ENCODE results near the gene LCLAT1.
"Not testable (repeated sequence)": the region's sequence is repeated elsewhere in the genome, so short reads cannot be mapped to it uniquely, and the experiment has no call there.

Gene LCLAT1

DNA sequence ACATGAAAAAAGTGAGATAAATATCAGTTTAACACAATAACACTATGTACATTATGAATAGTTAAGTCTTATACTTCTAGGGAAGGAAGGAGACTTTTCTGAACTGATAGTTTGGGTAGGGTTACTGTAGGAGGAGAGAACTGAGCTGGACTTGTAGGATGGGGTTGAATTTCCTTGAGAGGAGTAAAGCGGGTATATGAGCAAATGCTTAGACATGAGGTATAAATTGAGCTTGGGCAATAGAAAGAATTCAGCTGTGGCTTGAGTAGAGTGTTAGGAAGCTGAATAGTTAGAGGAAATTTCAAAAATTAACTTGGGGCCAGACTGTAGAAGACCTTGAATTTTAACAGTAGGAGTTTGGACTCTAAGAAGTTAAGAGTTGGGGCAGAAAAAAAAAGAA lies 45.1 kb downstream of the LCLAT1 start:
- no peak for DNase-seq

DNA sequence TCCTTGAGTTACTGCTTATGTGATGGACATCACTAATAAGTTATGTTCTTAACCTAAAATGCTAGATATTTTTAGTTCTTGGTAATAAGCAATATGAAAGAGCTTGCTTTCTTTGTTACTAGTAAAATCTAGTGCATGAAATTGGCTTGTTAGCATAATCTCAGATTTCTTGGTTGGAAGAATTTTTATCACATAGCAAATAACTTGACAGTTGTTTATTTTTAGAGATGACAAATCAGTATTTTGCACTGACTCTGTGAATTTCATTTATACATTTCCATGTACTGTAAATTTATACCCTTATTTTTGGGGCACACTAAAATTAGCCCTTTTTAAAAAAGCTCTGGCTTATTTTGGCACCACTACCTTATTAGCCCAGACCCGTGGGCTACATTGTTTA lies 45.6 kb downstream of the LCLAT1 start:
- no peak for DNase-seq

DNA sequence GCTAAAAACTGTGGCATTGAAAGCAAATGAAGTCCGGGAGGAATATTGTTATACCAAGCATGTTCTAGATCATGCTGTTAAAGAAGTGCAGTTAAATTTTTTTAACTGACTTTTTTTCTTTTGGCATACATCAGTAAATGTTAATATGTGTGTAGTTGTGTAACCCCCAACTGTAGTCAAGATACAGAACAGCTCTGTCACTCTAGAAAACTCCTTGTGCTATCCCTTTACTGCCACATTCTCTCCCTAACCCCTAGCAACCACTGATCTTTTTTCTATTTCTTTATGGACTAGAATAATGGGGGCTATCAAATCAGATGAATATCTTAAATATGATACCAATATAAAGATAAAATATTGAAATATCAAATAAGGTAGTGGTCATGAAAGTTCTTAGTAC lies 46.4 kb downstream of the LCLAT1 start:
- no peak for DNase-seq

DNA sequence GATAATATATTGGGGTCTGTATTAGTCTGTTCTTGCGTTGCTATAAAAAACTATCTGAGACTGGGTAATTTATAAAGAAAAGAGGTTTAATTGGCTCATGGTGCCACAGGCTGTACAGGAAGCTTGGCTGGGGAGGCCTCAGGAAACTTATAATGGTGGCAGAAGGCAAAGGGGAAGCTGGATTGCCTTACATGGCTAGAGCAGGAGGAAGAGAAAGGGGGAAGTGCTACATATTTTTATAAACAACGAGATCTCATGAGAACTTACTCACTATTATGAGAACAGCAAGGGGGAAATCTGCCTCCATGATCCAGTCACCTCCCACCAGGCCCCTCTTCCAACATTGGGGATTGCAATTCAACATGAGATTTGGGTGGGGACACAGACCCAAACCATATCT lies 48.9 kb downstream of the LCLAT1 start:
- not testable (repeated sequence) for DNase-seq

DNA sequence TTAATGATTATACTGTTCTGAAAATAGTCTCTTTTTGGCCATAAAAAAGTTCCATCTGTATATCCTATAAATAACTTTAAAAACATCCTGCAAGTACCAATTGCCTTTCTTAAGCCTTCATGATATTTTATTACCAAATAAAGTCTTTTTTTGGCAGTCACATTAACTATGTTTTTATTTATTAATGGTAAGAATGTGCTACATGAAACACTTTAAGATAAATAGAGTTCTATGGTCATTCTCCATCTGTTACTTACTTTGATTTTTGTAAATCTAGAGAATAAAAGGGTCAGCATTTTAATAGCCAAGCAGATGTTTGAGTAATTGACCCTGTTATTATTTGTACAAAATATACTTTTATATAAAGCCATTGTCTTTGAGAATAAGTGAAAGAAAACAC lies 52.6 kb downstream of the LCLAT1 start:
- DNase-seq, result no peak

DNA sequence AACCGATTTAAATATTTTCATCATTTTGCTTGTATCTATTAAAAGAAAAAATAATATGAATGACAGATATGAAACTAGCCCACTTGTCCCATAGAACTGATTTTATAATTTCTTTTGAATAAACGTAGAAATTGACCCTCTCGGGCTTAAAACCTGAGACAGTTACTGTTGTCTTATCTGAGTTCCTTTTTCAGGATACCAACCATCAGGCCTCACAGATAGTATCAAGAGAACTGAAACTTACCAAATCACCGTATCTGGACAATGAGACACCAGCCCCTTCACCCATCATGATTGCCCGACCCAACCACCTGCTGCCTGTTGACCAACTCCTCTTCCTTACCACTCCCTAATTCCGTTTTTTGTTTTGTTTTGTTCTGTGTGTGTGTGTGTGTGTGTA lies 53.7 kb downstream of the LCLAT1 start:
- no peak for DNase-seq

DNA sequence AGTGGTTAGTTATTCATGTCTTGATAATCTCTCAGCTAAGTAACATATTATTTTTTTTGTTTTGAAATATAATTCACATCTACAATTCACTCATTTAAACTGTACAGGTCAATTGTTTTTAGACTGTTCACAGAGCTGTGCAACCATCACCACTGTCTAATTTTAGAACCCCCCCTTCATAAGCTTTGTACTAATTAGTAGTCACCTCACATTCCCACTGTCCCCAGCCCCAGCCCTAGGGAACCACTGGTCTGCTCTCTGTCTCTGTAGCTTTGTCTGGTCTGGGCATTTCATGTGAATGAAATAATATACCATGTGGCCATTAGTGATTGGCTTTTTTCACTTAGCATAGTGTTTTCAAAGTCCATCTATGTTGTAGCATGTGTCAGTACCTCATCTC lies 55.3 kb downstream of the LCLAT1 start:
- no peak for DNase-seq

DNA sequence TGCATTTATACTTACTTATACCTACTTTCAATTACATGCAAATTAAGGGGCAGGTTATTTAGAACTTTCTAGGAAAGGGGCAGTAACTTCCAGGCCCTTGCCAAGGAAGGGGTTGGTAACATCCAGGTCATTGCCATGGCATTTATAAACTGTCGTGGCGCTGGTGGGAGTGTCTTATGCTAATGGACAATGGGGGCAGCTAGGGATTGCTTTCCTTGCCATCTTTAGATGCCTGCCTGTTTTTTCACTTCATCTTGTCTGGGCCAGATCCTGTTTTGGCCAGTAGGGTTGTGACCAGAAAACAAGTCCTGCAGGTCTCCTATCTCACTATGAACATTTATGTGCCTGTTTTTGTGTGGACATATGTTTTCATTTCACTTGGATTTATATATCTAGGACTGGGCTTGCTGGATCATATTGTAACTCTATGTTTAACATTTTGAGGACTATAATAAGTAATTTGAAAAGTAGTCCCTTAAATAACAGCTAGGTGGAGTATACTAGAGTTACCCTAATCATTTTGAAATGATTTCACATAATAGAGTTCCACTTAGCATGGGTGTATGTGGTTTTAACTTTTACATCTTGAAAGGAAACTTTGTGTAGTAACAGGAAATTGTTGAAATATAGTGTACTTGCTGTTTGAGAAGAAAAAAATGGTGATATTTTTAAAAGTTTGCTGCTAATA lies 56.1 kb downstream of the LCLAT1 start:
- no peak for DNase-seq

DNA sequence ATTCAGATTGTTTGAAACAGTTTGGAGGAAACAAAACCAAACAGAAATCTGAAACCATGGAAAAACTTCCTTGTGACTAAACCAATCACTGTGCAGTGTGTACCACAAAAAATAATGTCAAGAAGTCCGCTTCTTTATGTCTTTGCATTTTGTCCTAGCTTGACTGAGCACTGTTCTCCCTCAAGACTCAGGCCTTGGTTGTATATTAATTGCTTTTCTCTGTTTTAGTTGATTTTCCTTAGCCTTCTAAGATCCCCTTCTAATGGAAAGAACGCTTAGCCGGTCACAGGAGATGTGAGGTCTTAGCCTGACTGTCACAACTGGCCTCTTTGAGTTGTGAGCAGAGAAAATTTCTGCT lies 56.6 kb downstream of the LCLAT1 start:
- no peak for DNase-seq

DNA sequence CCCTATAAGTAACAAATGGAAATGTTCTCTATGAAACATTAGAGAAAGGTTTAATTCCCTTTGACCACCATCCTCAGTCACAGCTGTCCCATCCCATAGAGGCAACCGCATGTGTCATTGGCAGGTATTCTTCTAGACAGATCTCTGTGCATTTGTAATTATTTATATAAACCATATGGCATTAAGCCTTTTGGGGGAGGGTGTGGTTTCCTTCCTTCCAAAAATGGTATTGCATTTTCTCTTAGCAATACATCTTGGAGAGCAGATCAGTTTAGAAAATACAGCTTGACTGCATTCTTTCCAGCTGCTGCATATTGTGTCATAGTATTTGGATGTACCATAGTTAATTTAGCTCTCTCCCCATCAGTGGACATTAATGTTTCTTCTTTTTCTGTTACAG lies 57.7 kb downstream of the LCLAT1 start:
- no peak for DNase-seq

DNA sequence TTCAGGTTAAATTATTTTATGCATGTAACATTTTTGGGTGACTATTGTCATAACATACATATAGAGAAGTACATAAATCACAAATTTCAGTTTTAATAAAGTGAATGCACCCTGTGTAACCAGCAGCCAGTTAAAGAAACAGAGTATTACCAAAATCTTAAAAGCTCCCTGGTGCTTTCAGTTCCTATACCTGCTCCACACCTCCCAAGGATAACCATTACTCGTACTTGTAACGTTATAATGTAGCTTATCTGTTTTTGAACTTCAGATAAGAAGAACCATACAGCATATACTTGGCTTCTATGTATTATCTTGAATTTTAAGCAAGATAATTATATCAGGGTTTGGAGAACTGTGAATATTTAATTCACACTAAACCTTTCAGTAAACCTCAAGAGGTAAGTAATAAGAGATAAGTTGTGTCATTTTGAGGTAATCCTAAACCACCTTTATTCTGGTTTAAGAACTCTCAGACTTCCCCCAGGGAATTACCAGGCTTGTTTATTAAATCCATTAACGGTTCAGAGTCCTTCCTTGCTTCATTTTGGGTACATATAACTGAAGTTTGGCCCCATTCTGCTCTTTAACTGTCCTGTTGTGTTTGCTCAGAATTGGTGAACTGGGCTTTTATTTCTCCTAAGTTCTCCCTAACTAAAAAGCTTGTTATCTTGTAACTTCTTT lies 58.6 kb downstream of the LCLAT1 start:
- no peak for DNase-seq

DNA sequence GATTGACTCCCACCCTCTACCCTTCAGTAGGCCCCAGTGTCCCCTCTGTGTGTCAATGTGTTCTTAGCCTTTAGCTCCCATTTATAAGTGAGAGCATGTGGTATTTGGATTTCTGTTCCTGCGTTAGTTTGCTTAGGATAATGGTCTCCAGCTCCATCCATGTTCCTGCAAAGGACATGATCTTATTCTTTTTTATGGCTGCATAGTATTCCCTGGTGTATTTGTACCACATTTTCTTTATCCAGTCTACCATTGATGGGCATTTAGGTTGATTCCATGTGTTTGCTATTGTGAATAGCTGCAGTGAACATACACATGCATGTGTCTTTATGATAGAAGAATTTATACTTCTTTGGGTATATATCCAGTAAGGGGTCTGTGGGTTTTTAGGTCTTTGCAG lies 60.4 kb downstream of the LCLAT1 start:
- DNase-seq, result not testable (repeated sequence)

DNA sequence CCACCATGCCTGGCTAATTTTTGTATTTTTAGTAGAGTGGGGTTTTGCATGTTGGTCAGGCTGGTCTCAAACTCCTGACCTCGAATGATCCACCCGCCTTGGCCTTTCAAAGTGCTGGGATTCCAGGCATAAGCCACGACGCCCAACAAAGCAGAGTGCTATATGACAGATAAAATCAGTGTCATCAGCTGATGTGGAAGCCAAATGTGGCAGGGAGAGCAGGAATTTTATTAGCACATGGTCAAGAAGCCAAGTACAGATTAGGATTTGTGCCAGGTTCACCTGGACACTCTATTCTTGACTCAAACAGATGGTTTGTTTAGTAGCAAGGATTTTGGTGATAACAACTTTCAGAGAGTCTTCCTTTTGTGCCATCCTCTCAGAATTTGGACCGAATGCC lies 62.7 kb downstream of the LCLAT1 start:
- no peak for DNase-seq

DNA sequence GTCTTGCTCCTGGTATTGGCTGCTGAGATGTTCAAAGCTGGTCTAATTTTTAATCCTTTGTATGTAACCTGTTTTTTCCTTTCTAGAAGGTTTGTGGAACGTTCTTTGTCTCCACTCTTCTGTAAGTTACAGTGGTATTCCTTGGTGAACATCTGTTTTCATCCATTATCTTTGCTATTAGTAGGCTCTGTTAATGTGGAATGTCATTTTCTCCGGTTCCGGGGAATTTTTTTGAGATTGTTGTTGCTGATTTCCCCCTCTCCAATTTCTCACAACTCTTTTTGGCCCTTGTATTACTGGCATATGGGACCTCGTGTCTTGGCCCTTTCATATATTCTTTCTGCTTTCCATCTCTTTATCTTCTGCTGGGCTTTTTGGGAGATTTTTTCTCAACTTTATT lies 63.4 kb downstream of the LCLAT1 start:
- no peak for DNase-seq

DNA sequence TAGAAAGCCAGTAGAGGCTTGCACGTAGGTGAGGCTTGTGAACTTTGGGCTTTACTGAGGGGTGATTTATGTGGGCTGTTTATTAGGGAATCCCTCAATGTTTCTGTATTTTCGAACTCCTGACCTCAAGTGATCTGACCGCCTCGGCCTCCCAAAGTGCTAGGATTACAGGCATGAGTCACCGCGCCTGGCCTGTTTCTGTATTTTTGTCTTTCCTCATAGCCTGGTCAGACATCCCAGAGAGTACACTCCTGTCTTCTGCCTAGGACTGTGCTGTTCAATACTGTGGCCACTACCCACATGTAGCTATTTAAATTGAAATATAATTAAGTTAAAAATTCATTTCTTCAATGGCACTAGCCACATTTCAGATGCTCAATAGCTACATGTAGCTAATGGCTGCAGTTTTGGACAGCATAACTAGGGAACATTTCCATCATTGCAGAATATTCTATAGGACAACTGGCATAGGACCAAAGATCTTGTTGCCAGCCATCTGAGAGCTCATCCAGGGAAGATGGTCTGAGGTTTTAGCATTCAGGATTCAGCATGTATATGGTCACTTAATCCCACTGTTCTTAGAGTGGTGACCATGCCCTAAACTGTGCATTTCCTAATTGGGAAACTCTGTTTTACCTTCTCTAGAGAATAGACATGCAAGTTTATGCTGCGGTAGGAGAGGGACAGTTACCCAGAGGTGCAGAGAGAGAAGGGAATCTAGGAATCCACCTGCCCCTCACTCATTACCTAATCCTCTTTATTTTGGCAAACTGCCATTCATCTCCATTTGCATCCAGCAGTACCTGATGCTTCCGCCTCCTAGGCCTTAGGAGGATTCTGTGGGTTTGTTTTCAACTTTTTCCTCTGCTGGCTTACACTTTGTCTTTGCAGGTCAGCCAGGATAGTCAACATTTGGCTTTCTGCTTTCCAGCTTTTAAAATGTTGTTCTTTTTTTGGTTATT lies 64.4 kb downstream of the LCLAT1 start:
- no peak for DNase-seq

DNA sequence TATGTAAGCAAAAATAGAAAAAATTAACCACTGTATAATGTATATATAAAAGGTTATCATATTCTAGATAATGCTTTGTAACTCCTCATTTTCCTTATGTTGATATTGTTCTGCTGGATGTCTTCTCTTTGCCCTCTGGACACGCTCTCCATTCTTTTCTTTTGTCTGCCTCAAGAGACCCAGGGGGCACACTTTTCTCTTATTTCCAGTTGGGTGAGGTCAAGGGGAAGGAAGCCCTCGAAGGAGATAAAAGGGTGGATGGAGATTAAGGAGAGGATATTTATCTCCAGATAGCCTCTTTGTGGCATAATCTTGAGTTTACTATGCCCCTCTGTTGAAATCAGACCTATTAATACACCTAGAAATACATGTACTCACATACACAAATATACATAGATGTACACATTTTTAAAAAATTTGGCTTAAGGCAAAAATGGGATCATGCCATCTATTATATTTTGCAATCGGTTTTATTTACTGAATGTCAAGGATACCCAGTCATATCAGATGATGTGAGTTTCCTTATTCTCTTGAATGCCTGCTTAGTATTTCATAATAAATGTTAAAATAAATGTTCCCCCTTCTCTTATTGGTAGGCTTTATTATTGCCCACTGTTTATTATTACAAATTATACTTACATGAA lies 65.3 kb downstream of the LCLAT1 start:
- DNase-seq, result no peak

DNA sequence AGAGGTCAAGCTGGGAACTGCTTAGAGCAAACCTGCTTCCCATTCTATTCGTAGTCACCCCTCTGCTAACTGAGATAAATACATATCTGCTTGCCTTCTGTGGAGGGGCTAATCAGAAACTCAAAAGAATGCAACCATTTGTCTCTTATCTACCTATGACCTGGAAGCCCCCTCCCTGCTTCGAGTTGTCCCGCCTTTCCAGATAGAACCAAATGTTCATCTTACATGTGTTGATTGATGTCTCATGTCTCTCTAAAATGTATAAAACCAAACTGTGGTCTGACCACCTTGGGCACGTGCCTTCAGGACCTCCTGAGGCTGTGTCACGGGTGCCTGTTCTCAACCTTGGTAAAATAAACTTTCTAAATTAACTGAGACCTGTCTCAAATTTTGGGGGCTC lies 66.6 kb downstream of the LCLAT1 start:
- not testable (repeated sequence) for DNase-seq

DNA sequence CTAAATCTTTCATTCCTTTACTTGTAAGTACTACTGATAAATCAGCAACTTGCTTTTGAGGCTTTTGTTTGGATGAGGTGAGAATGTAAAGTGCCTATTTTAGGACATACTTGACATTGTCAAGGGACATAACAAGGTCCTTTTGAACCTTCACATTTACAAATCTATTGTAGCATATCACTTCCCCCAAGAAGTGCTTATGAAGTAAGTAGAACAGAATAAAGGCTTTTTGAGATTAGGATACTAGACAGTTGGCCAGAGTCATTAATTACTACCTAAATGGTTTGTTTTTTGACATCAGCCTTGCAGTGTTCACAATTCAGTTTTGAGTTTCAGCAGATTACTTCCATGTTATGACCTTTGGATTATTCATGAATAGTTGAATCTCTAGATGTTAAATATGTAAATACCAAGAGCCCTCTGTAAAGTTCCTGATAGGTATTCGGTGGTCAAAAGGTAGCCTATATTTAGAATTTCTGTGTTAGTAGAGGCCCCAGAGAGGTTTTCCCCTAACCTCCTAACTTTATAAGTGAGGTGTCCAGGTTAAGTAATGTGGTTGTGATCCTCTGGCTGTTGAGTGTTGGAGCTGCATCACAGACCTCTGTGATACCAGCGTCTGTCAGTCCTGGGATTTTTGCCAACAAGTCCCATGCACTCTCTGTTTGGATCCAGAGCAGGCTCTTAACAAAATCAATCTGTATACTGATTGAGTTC lies 67.2 kb downstream of the LCLAT1 start:
- no peak for DNase-seq

DNA sequence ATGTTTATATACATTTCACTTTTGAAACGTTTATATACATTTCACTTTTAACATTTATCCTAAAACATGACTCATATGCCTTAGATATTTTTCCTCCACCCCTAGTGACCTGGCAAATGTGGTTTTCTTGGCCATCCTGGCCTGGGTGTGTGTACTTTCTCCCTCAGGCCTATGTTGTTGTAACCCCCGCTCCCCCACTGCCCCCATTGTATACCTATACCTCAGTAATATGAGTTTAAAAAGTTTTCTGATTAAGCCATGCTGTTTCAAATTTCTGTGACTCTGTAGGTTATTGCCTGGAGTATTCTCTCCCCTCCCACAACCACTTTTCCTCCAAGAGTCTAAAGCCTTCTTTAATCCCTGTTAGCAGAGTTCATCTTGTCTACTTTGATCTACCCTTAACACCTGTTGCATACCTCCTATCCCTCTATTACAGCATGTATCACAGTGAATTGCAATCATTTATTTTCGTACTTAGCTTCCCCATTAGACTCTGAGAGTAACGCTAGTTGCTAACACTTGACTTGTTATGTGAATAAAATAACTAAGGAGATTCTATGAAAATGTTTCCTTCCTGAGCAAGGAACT lies 67.9 kb downstream of the LCLAT1 start:
- no peak for DNase-seq

DNA sequence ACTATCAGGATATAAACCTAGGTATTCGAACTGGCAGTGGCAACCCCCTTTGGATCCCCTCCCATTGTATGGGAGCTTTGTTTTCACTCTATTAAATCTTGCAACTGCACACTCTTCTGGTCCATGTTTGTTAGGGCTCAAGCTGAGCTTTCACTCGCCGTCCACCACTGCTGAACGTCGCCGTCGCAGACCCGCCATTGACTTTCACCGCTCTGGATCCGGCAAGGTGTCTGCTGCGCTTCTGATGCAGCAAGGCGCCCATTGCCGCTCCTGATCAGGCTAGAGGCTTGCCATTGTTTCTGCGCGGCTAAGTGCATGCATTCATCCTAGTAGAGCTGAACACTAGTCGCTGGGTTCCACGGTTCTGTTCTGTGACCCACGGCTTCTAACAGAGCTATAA lies 69.1 kb downstream of the LCLAT1 start:
- no peak for DNase-seq

DNA sequence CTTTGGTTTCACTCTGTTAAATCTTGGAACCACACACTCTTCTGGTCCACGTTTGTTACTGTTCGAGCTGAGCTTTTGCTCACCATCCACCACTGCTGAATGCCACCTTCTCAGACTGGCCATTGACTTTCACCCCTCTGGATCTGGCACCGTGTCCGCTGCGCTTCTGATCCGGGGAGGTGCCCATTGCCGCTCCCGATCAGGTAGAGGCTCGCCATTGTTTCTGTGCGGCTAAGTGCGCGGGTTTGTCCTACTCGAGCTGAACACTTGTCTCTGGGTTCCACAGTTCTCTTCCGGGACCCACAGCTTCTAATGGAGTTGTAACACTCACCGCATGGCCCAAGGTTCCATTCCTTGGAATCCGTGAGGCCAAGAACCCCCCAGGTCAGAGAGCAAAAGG lies 72.8 kb downstream of the LCLAT1 start:
- no peak for DNase-seq

DNA sequence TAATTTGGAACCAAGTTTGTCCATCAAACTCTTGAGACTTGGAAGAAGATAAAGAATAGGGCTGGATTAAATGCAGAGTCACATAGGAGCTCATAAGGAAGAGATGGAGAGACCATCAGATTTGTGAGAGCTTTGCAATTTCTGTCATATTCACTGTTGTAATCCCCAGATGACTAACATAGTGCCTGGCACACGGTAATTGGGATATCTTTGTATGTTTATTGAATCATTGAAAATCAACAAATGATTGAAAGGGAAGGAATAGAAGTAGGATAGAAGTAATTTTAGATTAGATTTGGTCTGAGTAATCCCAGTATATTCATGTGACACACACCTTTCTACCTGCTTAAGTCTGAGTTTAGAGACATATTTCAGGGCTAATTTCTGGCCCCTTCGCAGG lies 75.4 kb downstream of the LCLAT1 start:
- no peak for DNase-seq

Data from effector CD8-positive, alpha-beta T cell (primary cell).